OCI-LY7 (cell line): ENCODE measurements around the gene ARL14EP. TPM values are rescaled to one million over a fixed set of nuclear protein-coding genes. Genes with fewer than 3 reads are reported as not detected.

Source experiments
- BruUV-seq: library from RNA; stranded (reverse); fragments of 400-500 nt; replicated peaks from 2 replicates; lab custom pipeline; 2021; lab: Mats Ljungman, UMichigan
- CTCF ChIA-PET: fragments of 300-600 bp; sonication (Branson Sonifier 250); formaldehyde crosslinking; loops from one replicate; lab custom pipeline; 2022; ENCODE audit warnings: antibody characterized with exemption; ENCODE audit not compliant: unreplicated experiment; lab: Charles Lee
- POLR2A ChIA-PET: fragments of 300-600 bp; sonication (Branson Sonifier 250); formaldehyde crosslinking; loops from one replicate; lab custom pipeline; 2022; ENCODE audit warnings: antibody characterized with exemption; lab: Charles Lee
- DNase-seq: peaks from one replicate; pipeline ENCODE4 v3.0.0-alpha.2; 2015; ENCODE audit warnings: low spot score
- H2AFZ ChIP-seq: fragments of 200-600 bp; sonication (generic), shearing (Covaris generic); 2 replicates; pipeline ENCODE4 v1.6.1; 2014; ENCODE audit warnings: mild to moderate bottlenecking, antibody characterized with exemption, low read length, moderate library complexity
- H3K27ac ChIP-seq: fragments of 200-600 bp; sonication (generic); 2 replicates; pipeline ENCODE4 v1.5.1; 2014; ENCODE audit warnings: mixed run types, low read depth, mild to moderate bottlenecking, moderate library complexity, low read length, inconsistent platforms; ENCODE audit not compliant: poor library complexity, severe bottlenecking
- H3K36me3 ChIP-seq: fragments of 200-600 bp; sonication (generic); 2 replicates; pipeline ENCODE4 v1.6.1; 2014; ENCODE audit warnings: mild to moderate bottlenecking, antibody characterized with exemption, low read length, moderate library complexity, mixed read lengths; ENCODE audit not compliant: insufficient read depth
- H3K4me1 ChIP-seq: fragments of 200-600 bp; sonication (generic); 2 replicates; pipeline ENCODE4 v1.5.1; 2014; ENCODE audit warnings: mild to moderate bottlenecking, low read length; ENCODE audit not compliant: insufficient read depth, poor library complexity, severe bottlenecking
- H3K4me2 ChIP-seq: fragments of 200-600 bp; sonication (generic); 2 replicates; pipeline ENCODE4 v1.6.1; 2014; ENCODE audit warnings: mild to moderate bottlenecking, low read length
- H3K4me3 ChIP-seq: fragments of 200-600 bp; sonication (generic); 2 replicates; pipeline ENCODE4 v1.5.1; 2014; ENCODE audit warnings: mild to moderate bottlenecking, low read depth, low read length; ENCODE audit not compliant: poor library complexity, severe bottlenecking
- H3K79me2 ChIP-seq: fragments of 200-600 bp; sonication (generic); 2 replicates; pipeline ENCODE4 v1.6.1; 2016; ENCODE audit warnings: low read depth, mild to moderate bottlenecking, low read length, moderate library complexity, mixed read lengths; ENCODE audit not compliant: insufficient read depth
- H3K9me2 ChIP-seq: fragments of 200-600 bp; sonication (generic); 2 replicates; pipeline ENCODE4 v1.6.1; 2016; ENCODE audit warnings: mild to moderate bottlenecking, low read length, mixed read lengths; ENCODE audit not compliant: insufficient read depth
- H3K9me3 ChIP-seq: fragments of 200-600 bp; sonication (generic); 2 replicates; pipeline ENCODE4 v1.6.1; 2014; ENCODE audit warnings: mild to moderate bottlenecking, mixed run types, low read length, mixed read lengths
- H4K20me1 ChIP-seq: fragments of 200-600 bp; sonication (generic); 2 replicates; pipeline ENCODE4 v1.6.1; 2014; ENCODE audit warnings: mild to moderate bottlenecking, antibody characterized with exemption, low read length, moderate library complexity, mixed read lengths; ENCODE audit not compliant: insufficient read depth
- CTCF ChIP-seq: fragments of 200-600 bp; sonication (generic); conservative IDR thresholded peaks from 2 replicates; pipeline ENCODE4 v1.5.1; 2014; ENCODE audit warnings: mild to moderate bottlenecking, antibody characterized with exemption, low read length, moderate library complexity, mixed read lengths
- EZH2phosphoT487 ChIP-seq: fragments of 200-600 bp; sonication (generic); IDR thresholded peaks from 2 replicates; pipeline ENCODE4 v1.6.1; 2018; ENCODE audit warnings: low read depth, borderline replicate concordance, mild to moderate bottlenecking, mixed run types, antibody characterized with exemption, low read length, moderate library complexity, mixed read lengths
- intact Hi-C: fragments of 100-400 bp; cut with micrococcal nuclease; formaldehyde crosslinking; loops from one replicate; pipeline ENCODE4 v1.10.0; 2022; ENCODE audit not compliant: unreplicated experiment
- total RNA-seq, 2 experiments: library from RNA; depleted of rRNA in 1 of 2; stranded (reverse); fragments of >200 nt in 1 of 2; shearing (Covaris generic) in 1 of 2; gene quantifications; 2 replicates each; pipeline ENCODE4 v1.2.3, GENCODE V29; 2014 to 2022

The ARL14EP gene
- total RNA-seq, 2 experiments from 2014 or later: 37.8 to 51.5 TPM

- Histone ChIP-seq H2AFZ (no peak overlapping the region), H3K79me2 (no peaks in the 10 kb centered on the region), H3K4me2 (no peak overlapping the region), H3K9me3 (no peaks in the 10 kb centered on the region), H3K27ac (no peak overlapping the region), H4K20me1 (no peaks in the 10 kb centered on the region), H3K9me2 (no peaks in the 10 kb centered on the region), H3K36me3 (no peaks in the 10 kb centered on the region), H3K4me1 (no peaks in the 10 kb centered on the region), H3K4me3 (no peak overlapping the region)
- intact Hi-C loops: no loop called here
- ChIA-PET POLR2A (interaction anchor here (0.9 kb wide), 1 partner anchor 78 kb away, joined by 4 read pairs; no protein-coding TSS in a partner anchor), CTCF (no interaction called here)
- no peak for DNase-seq
- BruUV-seq: no TSS peak
- TF ChIP-seq EZH2phosphoT487: no peak
Observed at GRCh38 chr11:30357872-30358271, 35.0 kb downstream of the ARL14EP start.

GRCh38 chr11:30358536-30358935 is 35.6 kb downstream of the ARL14EP start:
- Histone ChIP-seq H3K9me3 (no peaks in the 10 kb centered on the region), H2AFZ (no peak overlapping the region), H3K36me3 (no peaks in the 10 kb centered on the region), H3K79me2 (no peaks in the 10 kb centered on the region), H3K9me2 (no peaks in the 10 kb centered on the region), H3K4me2 (no peak overlapping the region), H4K20me1 (no peaks in the 10 kb centered on the region), H3K4me1 (no peaks in the 10 kb centered on the region), H3K27ac (no peak overlapping the region), H3K4me3 (no peak overlapping the region)
- TF ChIP-seq EZH2phosphoT487 (no peak), CTCF (no peak)
- ChIA-PET CTCF (no interaction called here), POLR2A (no interaction called here)
- intact Hi-C loops: no loop called here
- no TSS peak for BruUV-seq
- DNase-seq: no peak

DNA sequence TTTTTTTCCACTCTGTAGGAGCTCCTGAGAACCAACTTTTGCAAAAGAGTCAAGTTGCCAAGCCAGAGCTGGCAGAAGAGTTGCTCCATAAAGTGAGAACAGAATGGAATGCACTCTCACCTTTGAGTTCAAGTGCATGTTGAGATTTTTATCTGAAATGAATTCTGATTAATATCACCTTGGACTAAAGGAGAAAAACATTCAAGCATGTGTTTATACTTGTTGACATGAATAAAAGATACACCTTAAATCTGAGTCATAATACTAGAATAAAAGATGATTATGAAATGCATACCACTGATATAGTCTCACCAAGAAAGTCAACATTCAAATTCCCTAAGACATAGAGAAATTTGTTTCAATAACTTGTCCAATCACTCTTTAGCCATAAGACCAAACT is 37.8 kb downstream of the ARL14EP start:
- intact Hi-C loops: no loop called here
- Histone ChIP-seq H3K4me3 (no peak overlapping the region), H3K27ac (no peak overlapping the region), H3K79me2 (no peaks in the 10 kb centered on the region), H3K36me3 (no peaks in the 10 kb centered on the region), H3K4me1 (no peaks in the 10 kb centered on the region), H3K9me3 (no peaks in the 10 kb centered on the region), H3K9me2 (no peaks in the 10 kb centered on the region), H4K20me1 (no peaks in the 10 kb centered on the region), H3K4me2 (no peak overlapping the region), H2AFZ (no peak overlapping the region)
- ChIA-PET POLR2A (no interaction called here), CTCF (no interaction called here)
- TF ChIP-seq CTCF: no peak
- no peak for TF ChIP-seq EZH2phosphoT487
- no TSS peak for BruUV-seq
- no peak for DNase-seq
